HEK293 (cell line): ENCODE results near the gene PCSK2.

Experiments
- CTCF ChIA-PET: fragments of 350-600 bp; formaldehyde crosslinking; extraction: SDS; loops from one replicate; lab custom pipeline; 2021; ENCODE audit warnings: antibody characterized with exemption; lab: Yijun Ruan, JAX
- POLR2A ChIA-PET: fragments of 300-600 bp; formaldehyde crosslinking; extraction: SDS; loops from one replicate; lab custom pipeline; 2020; ENCODE audit warnings: antibody characterized with exemption, inconsistent platforms; lab: Yijun Ruan, JAX
- H3K27ac ChIP-seq: fragments of 200-500 bp; sonication (Bioruptor generic); 2 replicates; pipeline ENCODE4 v1.5.1; 2014; ENCODE audit warnings: low read depth, low read length, control low read depth, inconsistent platforms; ENCODE audit errors: extremely low read depth
- H3K36me3 ChIP-seq, 2 experiments: fragments of 200-500 bp in 1 of 2; sonication (Bioruptor generic) in 1 of 2; 1 replicate in 1 of 2; 2 replicates in 1 of 2; pipeline ENCODE4 v1.5.1; 2014 to 2017; ENCODE audit warnings: inconsistent platforms in 2 of 2, low read length in 2 of 2; ENCODE audit not compliant: control insufficient read depth in 2 of 2, insufficient read depth in 1 of 2
- H3K4me1 ChIP-seq: fragments of 200-500 bp; sonication (Bioruptor generic); 2 replicates; pipeline ENCODE4 v1.5.1; 2014; ENCODE audit warnings: mild to moderate bottlenecking, low read length, inconsistent platforms; ENCODE audit not compliant: control insufficient read depth, insufficient read depth
- H3K4me3 ChIP-seq: 2 replicates; pipeline ENCODE4 v1.5.1; 2011; ENCODE audit warnings: low read depth, mild to moderate bottlenecking, control low read depth, low read length, moderate library complexity
- H3K9me3 ChIP-seq: fragments of 200-500 bp; sonication (Bioruptor generic); 2 replicates; pipeline ENCODE4 v1.5.1; 2014; ENCODE audit warnings: low read depth, low read length, inconsistent platforms; ENCODE audit not compliant: control insufficient read depth, insufficient read depth
- HOXC10 ChIP-seq: sonication (generic); formaldehyde crosslinking; IDR thresholded peaks from 2 replicates; pipeline ENCODE4 v1.8.1; 2023; ENCODE audit warnings: mild to moderate bottlenecking, missing genetic modification reagents
- KLF8 ChIP-seq: fragments of 450-650 bp; formaldehyde crosslinking; IDR thresholded peaks from 2 replicates; pipeline ENCODE4 v1.5.1; 2016; ENCODE audit warnings: missing biosample characterization, missing genetic modification characterization
- KLF9 ChIP-seq: fragments of 450-650 bp; formaldehyde crosslinking; IDR thresholded peaks from 2 replicates; pipeline ENCODE4 v1.5.1; 2016; ENCODE audit warnings: missing biosample characterization, missing genetic modification characterization, low read depth
- SETDB1 ChIP-seq: IDR thresholded peaks from one replicate; pipeline ENCODE4 v1.6.1; 2017; ENCODE audit warnings: mild to moderate bottlenecking, low read length, moderate library complexity, mixed read lengths; ENCODE audit not compliant: insufficient read length
- WT1 ChIP-seq: fragments of 450-650 bp; formaldehyde crosslinking; IDR thresholded peaks from 2 replicates; pipeline ENCODE4 v1.5.1; 2016; ENCODE audit warnings: missing biosample characterization, missing genetic modification characterization
- ZBTB21 ChIP-seq: fragments of 450-650 bp; formaldehyde crosslinking; IDR thresholded peaks from 2 replicates; pipeline ENCODE4 v1.5.1; 2017; ENCODE audit warnings: missing biosample characterization, missing genetic modification characterization
- ZBTB7A ChIP-seq: fragments of 450-650 bp; formaldehyde crosslinking; IDR thresholded peaks from 2 replicates; pipeline ENCODE4 v1.5.1; 2016; ENCODE audit warnings: low read depth, missing biosample characterization, missing genetic modification characterization
- ZFP41 ChIP-seq: fragments of 450-650 bp; formaldehyde crosslinking; IDR thresholded peaks from 2 replicates; pipeline ENCODE4 v1.5.1; 2016; ENCODE audit warnings: missing biosample characterization, missing genetic modification characterization, borderline replicate concordance
- ZNF140 ChIP-seq: fragments of 450-650 bp; formaldehyde crosslinking; IDR thresholded peaks from 2 replicates; pipeline ENCODE4 v1.5.1; 2016; ENCODE audit warnings: missing biosample characterization, missing genetic modification characterization
- ZNF155 ChIP-seq: fragments of 450-650 bp; formaldehyde crosslinking; IDR thresholded peaks from 2 replicates; pipeline ENCODE4 v1.5.1; 2016; ENCODE audit warnings: missing biosample characterization, missing genetic modification characterization
- ZNF169 ChIP-seq: fragments of 450-650 bp; formaldehyde crosslinking; IDR thresholded peaks from 2 replicates; pipeline ENCODE4 v1.5.1; 2016; ENCODE audit warnings: missing biosample characterization, missing genetic modification characterization
- ZNF404 ChIP-seq: fragments of 450-650 bp; formaldehyde crosslinking; IDR thresholded peaks from 2 replicates; pipeline ENCODE4 v1.5.1; 2017; ENCODE audit warnings: missing biosample characterization, missing genetic modification characterization
- ZNF433 ChIP-seq: fragments of 450-650 bp; formaldehyde crosslinking; IDR thresholded peaks from 2 replicates; pipeline ENCODE4 v1.5.1; 2016; ENCODE audit warnings: missing biosample characterization, missing genetic modification characterization, low read depth
- ZNF529 ChIP-seq: fragments of 450-650 bp; formaldehyde crosslinking; IDR thresholded peaks from 2 replicates; pipeline ENCODE4 v1.5.1; 2017; ENCODE audit warnings: missing genetic modification characterization, missing biosample characterization; ENCODE audit not compliant: insufficient replicate concordance
- ZNF561 ChIP-seq: fragments of 450-650 bp; IDR thresholded peaks from 2 replicates; pipeline ENCODE4 v1.5.1; 2018; ENCODE audit warnings: missing biosample characterization, missing genetic modification characterization, borderline replicate concordance
- ZNF600 ChIP-seq: fragments of 450-650 bp; formaldehyde crosslinking; IDR thresholded peaks from 2 replicates; pipeline ENCODE4 v1.5.1; 2016; ENCODE audit warnings: missing biosample characterization, missing genetic modification characterization
- ZNF623 ChIP-seq: fragments of 450-650 bp; formaldehyde crosslinking; IDR thresholded peaks from 2 replicates; pipeline ENCODE4 v1.5.1; 2016; ENCODE audit warnings: missing biosample characterization, missing genetic modification characterization
- ZNF670 ChIP-seq: fragments of 450-650 bp; formaldehyde crosslinking; IDR thresholded peaks from 2 replicates; pipeline ENCODE4 v1.5.1; 2016; ENCODE audit warnings: missing biosample characterization, missing genetic modification characterization, low read depth
- ZNF701 ChIP-seq: fragments of 450-650 bp; formaldehyde crosslinking; IDR thresholded peaks from 2 replicates; pipeline ENCODE4 v1.5.1; 2016; ENCODE audit warnings: missing biosample characterization, missing genetic modification characterization
- ZNF768 ChIP-seq: fragments of 450-650 bp; formaldehyde crosslinking; IDR thresholded peaks from 2 replicates; pipeline ENCODE4 v1.5.1; 2018; ENCODE audit warnings: missing biosample characterization, mild to moderate bottlenecking, missing genetic modification characterization
- ZNF791 ChIP-seq: fragments of 450-650 bp; formaldehyde crosslinking; IDR thresholded peaks from 2 replicates; pipeline ENCODE4 v1.5.1; 2016; ENCODE audit warnings: missing biosample characterization, missing genetic modification characterization
- TF ChIP-seq, protein P1 (sequence below): fragments of 450-650 bp; formaldehyde crosslinking; IDR thresholded peaks from 2 replicates; pipeline ENCODE4 v1.5.1; 2016; ENCODE audit warnings: missing biosample characterization, missing genetic modification characterization
- TF ChIP-seq, protein P2 (sequence below): fragments of 450-650 bp; formaldehyde crosslinking; IDR thresholded peaks from 2 replicates; pipeline ENCODE4 v1.5.1; 2016; ENCODE audit warnings: missing biosample characterization, missing genetic modification characterization
- TF ChIP-seq, protein P3 (sequence below): fragments of 450-650 bp; formaldehyde crosslinking; IDR thresholded peaks from 2 replicates; pipeline ENCODE4 v1.5.1; 2016; ENCODE audit warnings: missing biosample characterization, missing genetic modification characterization
- TF ChIP-seq, protein P4 (sequence below): fragments of 450-650 bp; formaldehyde crosslinking; IDR thresholded peaks from 2 replicates; pipeline ENCODE4 v1.5.1; 2017; ENCODE audit warnings: missing biosample characterization, missing genetic modification characterization
- TF ChIP-seq, protein P5 (sequence below): fragments of 450-650 bp; formaldehyde crosslinking; IDR thresholded peaks from 2 replicates; pipeline ENCODE4 v1.5.1; 2017; ENCODE audit warnings: missing biosample characterization, missing genetic modification characterization

Gene PCSK2

DNA sequence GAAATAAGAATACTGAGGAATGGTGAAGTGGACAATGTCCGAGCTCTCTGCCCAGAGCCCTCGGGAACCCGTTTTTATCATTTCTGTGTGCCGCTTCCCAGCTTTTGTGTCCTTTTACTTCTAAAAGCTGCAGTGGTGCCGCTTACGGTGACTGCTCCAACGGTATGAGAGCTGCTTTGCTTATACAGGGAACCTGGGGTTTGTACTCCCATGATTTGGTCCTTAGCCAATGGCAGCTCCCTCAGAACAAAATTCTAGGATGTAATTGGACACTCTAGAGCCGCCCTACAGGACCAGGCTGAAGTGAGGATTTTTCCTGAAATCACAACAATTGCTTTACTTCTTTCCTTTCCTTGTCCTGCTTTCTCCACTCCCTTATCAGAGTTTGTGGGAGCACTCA, 24.2 kb upstream of the PCSK2 start:
- H3K27ac ChIP-seq, result no peak overlapping the region
- no peak for TF ChIP-seq ZNF169 (tag by site-specific recombination)
- no peak for TF ChIP-seq ZNF529
- no peak for TF ChIP-seq ZNF140
- TF ChIP-seq ZNF623 (tag by site-specific recombination), result no peak
- no peak for TF ChIP-seq ZNF791 (tag by site-specific recombination)
- no peak for TF ChIP-seq ZNF155
- TF ChIP-seq, protein P1, sequence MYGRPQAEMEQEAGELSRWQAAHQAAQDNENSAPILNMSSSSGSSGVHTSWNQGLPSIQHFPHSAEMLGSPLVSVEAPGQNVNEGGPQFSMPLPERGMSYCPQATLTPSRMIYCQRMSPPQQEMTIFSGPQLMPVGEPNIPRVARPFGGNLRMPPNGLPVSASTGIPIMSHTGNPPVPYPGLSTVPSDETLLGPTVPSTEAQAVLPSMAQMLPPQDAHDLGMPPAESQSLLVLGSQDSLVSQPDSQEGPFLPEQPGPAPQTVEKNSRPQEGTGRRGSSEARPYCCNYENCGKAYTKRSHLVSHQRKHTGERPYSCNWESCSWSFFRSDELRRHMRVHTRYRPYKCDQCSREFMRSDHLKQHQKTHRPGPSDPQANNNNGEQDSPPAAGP (tag by site-specific recombination), result no peak
- TF ChIP-seq SETDB1, result no peak
- no peak for TF ChIP-seq WT1 (tag by site-specific recombination)
- no peak for TF ChIP-seq ZBTB21 (tag by site-specific recombination)
- no peak for TF ChIP-seq ZNF600
- H3K36me3 ChIP-seq, result no peaks in the 10 kb centered on the region
- H3K4me3 ChIP-seq, result no peak overlapping the region
- ChIA-PET POLR2A (no interaction called here), CTCF (interaction anchor here (0.7 to 1.4 kb wide), 4 partner anchors 22 to 400 kb away, joined by 3 to 5 read pairs (median 3); no protein-coding TSS in a partner anchor)
- no peaks in the 10 kb centered on the region for H3K9me3 ChIP-seq
- H3K4me1 ChIP-seq, result no peaks in the 10 kb centered on the region

DNA sequence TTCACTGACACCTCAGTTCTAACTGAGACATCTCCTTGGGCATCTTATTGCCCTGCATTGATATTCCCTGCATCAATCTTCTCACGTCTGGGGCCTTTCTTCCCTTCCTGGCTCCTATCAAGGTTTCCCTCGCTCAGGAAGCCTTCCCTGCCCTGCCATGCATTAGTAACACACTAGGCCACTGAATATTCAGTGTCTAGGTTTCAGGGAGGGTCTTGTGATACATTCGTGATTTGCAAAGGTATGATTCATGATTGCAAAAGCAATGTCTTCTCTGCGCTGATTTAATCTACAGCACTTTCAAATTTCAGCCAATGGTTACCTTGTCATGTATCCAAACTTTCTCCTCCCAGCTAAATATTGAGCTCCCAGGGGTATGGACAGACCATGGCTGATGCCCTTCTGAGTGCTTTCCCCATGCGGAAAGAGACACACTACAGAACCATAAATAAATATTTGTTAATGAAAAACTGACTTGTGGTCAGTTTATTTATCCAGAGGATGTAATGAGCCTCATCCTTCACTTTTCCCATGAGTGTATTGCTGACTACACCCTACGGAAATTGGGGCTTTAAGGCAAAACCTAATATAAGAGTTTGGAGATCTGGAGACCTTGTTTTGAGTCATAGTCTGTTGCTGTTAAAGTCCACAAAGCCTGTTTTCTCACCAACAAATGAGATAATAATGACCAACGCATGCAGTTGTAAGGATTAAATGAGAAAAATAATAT, 21.6 kb upstream of the PCSK2 start:
- H3K4me3 ChIP-seq, result no peak overlapping the region
- H3K4me1 ChIP-seq, result no peaks in the 10 kb centered on the region
- no peaks in the 10 kb centered on the region for H3K9me3 ChIP-seq
- TF ChIP-seq ZNF670, result no peak
- TF ChIP-seq HOXC10 (CRISPR knock-in tag), result no peak
- TF ChIP-seq, protein P2, sequence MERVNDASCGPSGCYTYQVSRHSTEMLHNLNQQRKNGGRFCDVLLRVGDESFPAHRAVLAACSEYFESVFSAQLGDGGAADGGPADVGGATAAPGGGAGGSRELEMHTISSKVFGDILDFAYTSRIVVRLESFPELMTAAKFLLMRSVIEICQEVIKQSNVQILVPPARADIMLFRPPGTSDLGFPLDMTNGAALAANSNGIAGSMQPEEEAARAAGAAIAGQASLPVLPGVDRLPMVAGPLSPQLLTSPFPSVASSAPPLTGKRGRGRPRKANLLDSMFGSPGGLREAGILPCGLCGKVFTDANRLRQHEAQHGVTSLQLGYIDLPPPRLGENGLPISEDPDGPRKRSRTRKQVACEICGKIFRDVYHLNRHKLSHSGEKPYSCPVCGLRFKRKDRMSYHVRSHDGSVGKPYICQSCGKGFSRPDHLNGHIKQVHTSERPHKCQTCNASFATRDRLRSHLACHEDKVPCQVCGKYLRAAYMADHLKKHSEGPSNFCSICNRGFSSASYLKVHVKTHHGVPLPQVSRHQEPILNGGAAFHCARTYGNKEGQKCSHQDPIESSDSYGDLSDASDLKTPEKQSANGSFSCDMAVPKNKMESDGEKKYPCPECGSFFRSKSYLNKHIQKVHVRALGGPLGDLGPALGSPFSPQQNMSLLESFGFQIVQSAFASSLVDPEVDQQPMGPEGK (tag by site-specific recombination), result no peak
- TF ChIP-seq KLF8 (tag by site-specific recombination), result no peak
- TF ChIP-seq, protein P3, sequence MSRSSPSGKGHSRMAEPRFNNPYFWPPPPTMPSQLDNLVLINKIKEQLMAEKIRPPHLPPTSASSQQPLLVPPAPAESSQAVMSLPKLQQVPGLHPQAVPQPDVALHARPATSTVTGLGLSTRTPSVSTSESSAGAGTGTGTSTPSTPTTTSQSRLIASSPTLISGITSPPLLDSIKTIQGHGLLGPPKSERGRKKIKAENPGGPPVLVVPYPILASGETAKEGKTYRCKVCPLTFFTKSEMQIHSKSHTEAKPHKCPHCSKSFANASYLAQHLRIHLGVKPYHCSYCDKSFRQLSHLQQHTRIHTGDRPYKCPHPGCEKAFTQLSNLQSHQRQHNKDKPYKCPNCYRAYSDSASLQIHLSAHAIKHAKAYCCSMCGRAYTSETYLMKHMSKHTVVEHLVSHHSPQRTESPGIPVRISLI, result no peak
- TF ChIP-seq KLF9 (tag by site-specific recombination), result no peak
- TF ChIP-seq, all 188 proteins: peak for 0
- POLR2A ChIA-PET, result no interaction called here
- no peak overlapping the region for H3K27ac ChIP-seq
- no peaks in the 10 kb centered on the region for H3K36me3 ChIP-seq
- CTCF ChIA-PET, result no interaction called here

DNA sequence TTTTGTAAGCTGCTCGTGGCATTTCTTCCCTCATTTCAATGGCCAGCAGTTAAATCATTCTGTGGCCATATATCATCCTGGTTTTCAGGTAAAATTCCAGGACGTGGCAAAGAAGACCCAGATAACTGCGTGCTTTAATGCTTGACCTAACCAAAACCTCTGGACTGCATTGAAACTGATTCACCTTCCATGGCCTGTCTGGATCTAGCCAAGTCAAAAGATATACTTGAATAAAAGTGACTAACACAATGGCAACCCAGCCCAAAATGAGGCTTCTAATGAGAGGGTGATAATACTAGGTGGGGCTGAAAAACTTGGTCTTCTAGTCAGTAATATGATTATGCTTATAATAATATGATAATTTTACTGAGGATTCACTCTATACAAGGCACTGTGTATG, 16.5 kb upstream of the PCSK2 start:
- Histone ChIP-seq H3K9me3 (no peaks in the 10 kb centered on the region), H3K4me1 (no peaks in the 10 kb centered on the region), H3K4me3 (no peak overlapping the region), H3K27ac (no peak overlapping the region), H3K36me3 (no peaks in the 10 kb centered on the region)
- CTCF ChIA-PET, result no interaction called here
- POLR2A ChIA-PET, result no interaction called here
- TF ChIP-seq ZNF404 (tag by site-specific recombination) (no peak), ZNF561 (tag by site-specific recombination) (no peak), ZNF768 (no peak), ZBTB7A (tag by site-specific recombination) (no peak), ZNF433 (tag by site-specific recombination) (no peak), ZFP41 (tag by site-specific recombination) (no peak), ZNF701 (no peak)
- TF ChIP-seq, protein P4, sequence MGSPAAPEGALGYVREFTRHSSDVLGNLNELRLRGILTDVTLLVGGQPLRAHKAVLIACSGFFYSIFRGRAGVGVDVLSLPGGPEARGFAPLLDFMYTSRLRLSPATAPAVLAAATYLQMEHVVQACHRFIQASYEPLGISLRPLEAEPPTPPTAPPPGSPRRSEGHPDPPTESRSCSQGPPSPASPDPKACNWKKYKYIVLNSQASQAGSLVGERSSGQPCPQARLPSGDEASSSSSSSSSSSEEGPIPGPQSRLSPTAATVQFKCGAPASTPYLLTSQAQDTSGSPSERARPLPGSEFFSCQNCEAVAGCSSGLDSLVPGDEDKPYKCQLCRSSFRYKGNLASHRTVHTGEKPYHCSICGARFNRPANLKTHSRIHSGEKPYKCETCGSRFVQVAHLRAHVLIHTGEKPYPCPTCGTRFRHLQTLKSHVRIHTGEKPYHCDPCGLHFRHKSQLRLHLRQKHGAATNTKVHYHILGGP (tag by site-specific recombination), result no peak
- TF ChIP-seq, protein P5, sequence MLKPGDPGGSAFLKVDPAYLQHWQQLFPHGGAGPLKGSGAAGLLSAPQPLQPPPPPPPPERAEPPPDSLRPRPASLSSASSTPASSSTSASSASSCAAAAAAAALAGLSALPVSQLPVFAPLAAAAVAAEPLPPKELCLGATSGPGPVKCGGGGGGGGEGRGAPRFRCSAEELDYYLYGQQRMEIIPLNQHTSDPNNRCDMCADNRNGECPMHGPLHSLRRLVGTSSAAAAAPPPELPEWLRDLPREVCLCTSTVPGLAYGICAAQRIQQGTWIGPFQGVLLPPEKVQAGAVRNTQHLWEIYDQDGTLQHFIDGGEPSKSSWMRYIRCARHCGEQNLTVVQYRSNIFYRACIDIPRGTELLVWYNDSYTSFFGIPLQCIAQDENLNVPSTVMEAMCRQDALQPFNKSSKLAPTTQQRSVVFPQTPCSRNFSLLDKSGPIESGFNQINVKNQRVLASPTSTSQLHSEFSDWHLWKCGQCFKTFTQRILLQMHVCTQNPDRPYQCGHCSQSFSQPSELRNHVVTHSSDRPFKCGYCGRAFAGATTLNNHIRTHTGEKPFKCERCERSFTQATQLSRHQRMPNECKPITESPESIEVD (tag by site-specific recombination), result no peak
